Activated CD4-positive, alpha-beta T cell treated with anti-CD3 and anti-CD28 coated beads for 36 hours (primary cell): Measurements from ENCODE around the gene NUCB1. TPM values are rescaled to one million over a fixed set of nuclear protein-coding genes. Genes with fewer than 3 reads are reported as not detected.
"Not testable (repeated sequence)": the region's sequence is repeated elsewhere in the genome, so short reads cannot be mapped to it uniquely, and the experiment has no call there.

Source experiments
- ATAC-seq: fragments of 200-7000 bp; cut with Tn5 transposase; one replicate; pipeline ENCODE4 v1.10.0; 2021; ENCODE audit warnings: mild to moderate bottlenecking, moderate library complexity
- CTCF ChIA-PET: fragments of 350-600 bp; sonication (Branson Sonifier 250); formaldehyde crosslinking; loops from one replicate; lab custom pipeline; 2021; ENCODE audit warnings: antibody characterized with exemption; lab: Charles Lee
- POLR2A ChIA-PET: fragments of 350-600 bp; sonication (Branson Sonifier 250); formaldehyde crosslinking; loops from one replicate; lab custom pipeline; 2021; ENCODE audit warnings: antibody characterized with exemption, inconsistent platforms; lab: Charles Lee
- DNase-seq: peaks from one replicate; pipeline ENCODE4 v3.0.0-alpha.2; 2020
- H3K27ac Mint-ChIP-seq: one replicate; pipeline ENCODE4 v1.8.0; 2021; ENCODE audit warnings: mixed read lengths
- H3K27me3 Mint-ChIP-seq: one replicate; pipeline ENCODE4 v1.8.0; 2021; ENCODE audit warnings: mixed read lengths
- H3K36me3 Mint-ChIP-seq: one replicate; pipeline ENCODE4 v1.8.0; 2021; ENCODE audit warnings: low read depth, mixed read lengths
- H3K4me1 Mint-ChIP-seq: one replicate; pipeline ENCODE4 v1.8.0; 2021; ENCODE audit warnings: mixed read lengths
- H3K4me3 Mint-ChIP-seq: one replicate; pipeline ENCODE4 v1.8.0; 2021; ENCODE audit warnings: mild to moderate bottlenecking, moderate library complexity, mixed read lengths
- H3K9me3 Mint-ChIP-seq: one replicate; pipeline ENCODE4 v1.8.0; 2021; ENCODE audit warnings: low read depth, mixed read lengths
- intact Hi-C, 2 experiments: fragments of 100-400 bp; cut with DNase I in 1 of 2; cut with micrococcal nuclease in 1 of 2; formaldehyde crosslinking; loops; one replicate each; pipeline versions ENCODE4 v1.14.2 to v1.15.1; 2022 to 2024; cut with DNase I, micrococcal nuclease
- total RNA-seq, 2 experiments: library from RNA; stranded (reverse); gene quantifications; one replicate each; pipeline ENCODE4 v1.2.3, GENCODE V29; 2021

The NUCB1 gene
- total RNA-seq, 2 experiments from 2014 or later: 115 to 118 TPM

GRCh38 chr19:48887861-48888612 is 12.1 kb upstream of the NUCB1 start:
- ChIA-PET CTCF (no interaction called here), POLR2A (interaction anchor here (0.6 kb wide), 1 partner anchor 11 kb away, joined by 3 read pairs; no protein-coding TSS in a partner anchor)
- H3K4me3 Mint-ChIP-seq: no peak overlapping the region
- H3K36me3 Mint-ChIP-seq: no peaks in the 10 kb centered on the region
- peaks cover 4% of the 10 kb centered on the region for H3K27me3 Mint-ChIP-seq
- no peak overlapping the region for H3K27ac Mint-ChIP-seq
- DNase-seq (no peak), ATAC-seq (no peak)
- H3K4me1 Mint-ChIP-seq: peaks cover 4% of the 10 kb centered on the region
- intact Hi-C loops: no loop called here
- no peaks in the 10 kb centered on the region for H3K9me3 Mint-ChIP-seq

- H3K27me3 Mint-ChIP-seq, CTCF ChIA-PET, intact Hi-C loops, POLR2A ChIA-PET, H3K4me3 Mint-ChIP-seq, H3K4me1 Mint-ChIP-seq, DNase-seq, H3K36me3 Mint-ChIP-seq, ATAC-seq, H3K9me3 Mint-ChIP-seq, H3K27ac Mint-ChIP-seq: not testable (repeated sequence)
These were observed 10.6 kb upstream of the NUCB1 start for GRCh38 chr19:48889496-48889895.

GRCh38 chr19:48890551-48890950 is 9.6 kb upstream of the NUCB1 start:
- Mint-ChIP-seq H3K9me3 (no peaks in the 10 kb centered on the region), H3K27ac (no peak overlapping the region), H3K4me3 (no peak overlapping the region), H3K4me1 (peaks cover 4% of the 10 kb centered on the region), H3K27me3 (peaks cover 12% of the 10 kb centered on the region), H3K36me3 (no peaks in the 10 kb centered on the region)
- DNase-seq (no peak), ATAC-seq (no peak)
- intact Hi-C loops: no loop called here
- POLR2A ChIA-PET: no interaction called here
- CTCF ChIA-PET: no interaction called here

- peaks cover 22% of the 10 kb centered on the region for H3K4me1 Mint-ChIP-seq
- H3K36me3 Mint-ChIP-seq: peaks cover 1% of the 10 kb centered on the region
- ChIA-PET POLR2A (interaction anchor here (0.6 kb wide), 1 partner anchor 9 kb away, joined by 4 read pairs; no protein-coding TSS in a partner anchor), CTCF (interaction anchor here (0.6 to 1.3 kb wide), 3 partner anchors 9 to 98 kb away, joined by 3 to 4 read pairs (median 3); partner anchors contain the start of gene RUVBL2)
- H3K4me3 Mint-ChIP-seq: peak overlapping the region; percentile 49
- H3K27ac Mint-ChIP-seq: no peak overlapping the region
- ATAC-seq: no peak
- peaks cover 15% of the 10 kb centered on the region for H3K27me3 Mint-ChIP-seq
- intact Hi-C loops: no loop called here
- DNase-seq: no peak
- H3K9me3 Mint-ChIP-seq: no peaks in the 10 kb centered on the region
These were observed 4.9 kb upstream of the NUCB1 start for GRCh38 chr19:48895226-48895625.

- Mint-ChIP-seq H3K27ac (no peak overlapping the region), H3K36me3 (peaks cover 7% of the 10 kb centered on the region), H3K9me3 (no peaks in the 10 kb centered on the region), H3K4me3 (peak overlapping the region; percentile 49), H3K4me1 (peaks cover 27% of the 10 kb centered on the region), H3K27me3 (peaks cover 15% of the 10 kb centered on the region)
- ATAC-seq: peak; percentile 43
- ChIA-PET CTCF (interaction anchor here (0.5 to 1.2 kb wide), 4 partner anchors 17 to 412 kb away, joined by 3 to 5 read pairs (median 3); partner anchors contain the start of gene RUVBL2), POLR2A (interaction anchor here (1.2 kb wide), 1 partner anchor 23 kb away, joined by 4 read pairs; no protein-coding TSS in a partner anchor)
- peak; percentile 78 for DNase-seq
- intact Hi-C loops: no loop called here
These were observed 3.9 kb upstream of the NUCB1 start for GRCh38 chr19:48896191-48896720.

GRCh38 chr19:48897181-48897580 is 2.9 kb upstream of the NUCB1 start:
- DNase-seq (no peak), ATAC-seq (no peak)
- CTCF ChIA-PET: no interaction called here
- Mint-ChIP-seq H3K4me3 (no peak overlapping the region), H3K36me3 (peaks cover 11% of the 10 kb centered on the region), H3K4me1 (peaks cover 30% of the 10 kb centered on the region), H3K27me3 (peaks cover 11% of the 10 kb centered on the region), H3K27ac (no peak overlapping the region), H3K9me3 (no peaks in the 10 kb centered on the region)
- POLR2A ChIA-PET: no interaction called here
- intact Hi-C loops: no loop called here

GRCh38 chr19:48899386-48899749 is 744 bp upstream of the NUCB1 start:
- peak overlapping the region; percentile 99 for H3K4me3 Mint-ChIP-seq

GRCh38 chr19:48900477-48901406 is 630 bp downstream of the NUCB1 start:
- intact Hi-C loops: loop anchor here (1.0 to 5.0 kb wide), 13 partner anchors 25 to 977 kb away; partner anchors contain the start of genes FTL (in 2 of the 2), AKT1S1 (in 1 of the 2), BAX (in 1 of the 2) and CYTH2 (in 1 of the 2)
- POLR2A ChIA-PET: interaction anchor here (0.6 to 2.0 kb wide), 13 partner anchors 24 to 660 kb away, joined by 3 to 7 read pairs (median 4); partner anchors contain the start of genes BAX, BCAT2, GYS1 and PPP1R15A
- Mint-ChIP-seq H3K27me3 (peaks cover 2% of the 10 kb centered on the region), H3K9me3 (no peaks in the 10 kb centered on the region), H3K4me1 (peaks cover 33% of the 10 kb centered on the region), H3K27ac (peak overlapping the region; percentile 98), H3K36me3 (peaks cover 33% of the 10 kb centered on the region), H3K4me3 (peak overlapping the region; percentile 99)
- DNase-seq: peak; percentile 29
- ATAC-seq: no peak
- CTCF ChIA-PET: interaction anchor here (0.5 to 2.6 kb wide), 10 partner anchors 15 to 197 kb away, joined by 3 to 12 read pairs (median 5); partner anchors contain the start of genes GYS1, IZUMO1, PPP1R15A and RUVBL2

More at GRCh38 chr19:48899386-48899749, 744 bp upstream of the NUCB1 start:
- H3K4me1 Mint-ChIP-seq: peaks cover 34% of the 10 kb centered on the region
- H3K36me3 Mint-ChIP-seq: peaks cover 20% of the 10 kb centered on the region
- H3K9me3 Mint-ChIP-seq, DNase-seq, intact Hi-C loops, H3K27me3 Mint-ChIP-seq, ATAC-seq: not testable (repeated sequence)
- peak overlapping the region; percentile 89 for H3K27ac Mint-ChIP-seq
- ChIA-PET CTCF (interaction anchor here (1.0 to 2.6 kb wide), 5 partner anchors 14 to 199 kb away, joined by 3 to 12 read pairs (median 6); partner anchors contain the start of gene PPP1R15A), POLR2A (interaction anchor here (0.6 to 2.0 kb wide), 6 partner anchors 12 to 96 kb away, joined by 3 to 7 read pairs (median 4); partner anchors contain the start of genes GYS1 and RUVBL2)

GRCh38 chr19:48902291-48902690 is 2.2 kb downstream of the NUCB1 start:
- H3K27ac Mint-ChIP-seq, H3K27me3 Mint-ChIP-seq, DNase-seq, ATAC-seq, H3K9me3 Mint-ChIP-seq: not testable (repeated sequence)
- Mint-ChIP-seq H3K4me3 (peak overlapping the region; percentile 2), H3K36me3 (peaks cover 41% of the 10 kb centered on the region), H3K4me1 (peaks cover 25% of the 10 kb centered on the region)
- POLR2A ChIA-PET: interaction anchor here (1.4 kb wide), 1 partner anchor 30 kb away, joined by 4 read pairs; the partner anchor contains the start of gene PPP1R15A
- intact Hi-C loops: loop anchor here in 1 of 2 experiments (5.0 kb wide), 1 partner anchor 975 kb away; the partner anchor contains the start of genes AKT1S1 and TBC1D17
- CTCF ChIA-PET: interaction anchor here (0.5 to 1.4 kb wide), 2 partner anchors 36 to 69 kb away, joined by 3 read pairs; no protein-coding TSS in a partner anchor

GRCh38 chr19:48903788-48904187 is 3.7 kb downstream of the NUCB1 start:
- H3K9me3 Mint-ChIP-seq, H3K27me3 Mint-ChIP-seq, H3K27ac Mint-ChIP-seq, ATAC-seq, CTCF ChIA-PET, POLR2A ChIA-PET, DNase-seq, H3K4me3 Mint-ChIP-seq: not testable (repeated sequence)
- intact Hi-C loops: loop anchor here in 1 of 2 experiments (5.0 kb wide), 1 partner anchor 974 kb away; the partner anchor contains the start of genes AKT1S1 and TBC1D17
- Mint-ChIP-seq H3K36me3 (peaks cover 53% of the 10 kb centered on the region), H3K4me1 (peaks cover 25% of the 10 kb centered on the region)
